Measurements from ENCODE around the gene PWWP2A. TPM values are rescaled to one million over a fixed set of nuclear protein-coding genes. Genes with fewer than 3 reads are reported as not detected.

The PWWP2A gene
- total RNA-seq, 1 experiment from 2014 or later, result 14.7 TPM

DNA sequence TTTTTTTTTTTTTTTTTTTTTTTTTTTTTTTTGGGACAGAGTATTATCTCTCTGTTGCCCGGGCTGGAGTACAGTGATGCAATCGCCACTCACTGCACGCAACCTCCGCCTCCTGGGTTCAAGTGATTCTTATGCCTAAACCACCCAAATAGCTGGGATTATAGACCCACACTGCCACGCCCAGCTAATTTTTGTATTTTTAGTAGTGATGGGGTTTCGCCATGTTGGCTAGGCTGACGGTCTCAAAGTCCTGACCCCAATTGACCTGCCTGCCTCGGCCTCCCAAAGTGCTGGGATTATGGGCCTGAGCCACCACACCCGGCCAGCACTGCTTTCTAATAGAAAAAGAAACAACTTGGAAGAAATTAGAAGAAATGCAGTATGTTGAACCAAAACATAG is 71.1 kb downstream of the PWWP2A start:
- no peak for ATAC-seq
- Histone ChIP-seq H3K4me2 (ENCODE audit: low read length) (no peak overlapping the region), H3K27ac (ENCODE audit: low read depth, low read length) (no peak overlapping the region), H2AFZ (ENCODE audit: low read depth, low read length, poor library complexity, severe bottlenecking) (no peak overlapping the region), H3K36me3 (ENCODE audit: control insufficient read depth in 1 of 2, insufficient read depth in 2 of 2, low read length in 2 of 2) (peaks cover 26 to 29% of the 10 kb centered on the region in 2 experiments; a peak in 2 of 4 replicates), H3K27me3 (ENCODE audit: insufficient read depth, low read length) (no peaks in the 10 kb centered on the region), H3K4me1 (ENCODE audit: control insufficient read depth in 1 of 2, insufficient read depth in 2 of 2, low read length in 2 of 2) (no peaks in the 10 kb centered on the region), H4K20me1 (ENCODE audit: insufficient read depth) (no peaks in the 10 kb centered on the region), H3K9me2 (ENCODE audit: insufficient read depth) (no peaks in the 10 kb centered on the region), H3K79me2 (ENCODE audit: insufficient read depth, low read length) (no peaks in the 10 kb centered on the region), H3K9ac (ENCODE audit: low read length) (no peak overlapping the region), H3K9me3 (ENCODE audit: control insufficient read depth in 1 of 2, insufficient read depth in 1 of 2, low read depth in 1 of 2, low read length in 2 of 2) (no peaks in the 10 kb centered on the region), H3K4me3 (replicated peaks in 1 of 2; ENCODE audit: low read depth in 1 of 2, low read length in 2 of 2) (no peak overlapping the region)
- BruUV-seq (replicated peaks), result no TSS peak
- intact Hi-C loops (cut with micrococcal nuclease), result no loop called here
- DNase-seq (ENCODE audit: low read depth, low spot score), result no peak
- TF ChIP-seq TCF7L2 (IDR thresholded peaks at IDR 0.05; ENCODE audit: borderline replicate concordance, extremely low read depth, insufficient read depth, insufficient read length) (no peak), SP1 (IDR thresholded peaks at IDR 0.05; ENCODE audit: low read depth) (no peak), SIN3A (IDR thresholded peaks at IDR 0.05; ENCODE audit: low read depth) (no peak), SRF (IDR thresholded peaks at IDR 0.05; ENCODE audit: low read depth) (no peak), CTCF (IDR thresholded peaks at IDR 0.05 in 2 of 3, conservative IDR thresholded peaks at IDR 0.05 in 1 of 3; ENCODE audit: borderline replicate concordance in 1 of 3, insufficient read depth in 1 of 3, low read depth in 2 of 3, low read length in 2 of 3) (no peak), EZH2 (IDR thresholded peaks at IDR 0.05) (no peak), CEBPB (IDR thresholded peaks at IDR 0.05; ENCODE audit: low read depth) (no peak), ATF3 (IDR thresholded peaks at IDR 0.05) (no peak), ELF1 (IDR thresholded peaks at IDR 0.05; ENCODE audit: borderline replicate concordance, low read depth) (no peak), RAD21 (IDR thresholded peaks at IDR 0.05; ENCODE audit: low read depth) (no peak), POLR2AphosphoS5 (IDR thresholded peaks at IDR 0.05; ENCODE audit: low read depth, low read length) (no peak), FOSL1 (IDR thresholded peaks at IDR 0.05; ENCODE audit: low read depth) (no peak)
- TF ChIP-seq, protein P1, sequence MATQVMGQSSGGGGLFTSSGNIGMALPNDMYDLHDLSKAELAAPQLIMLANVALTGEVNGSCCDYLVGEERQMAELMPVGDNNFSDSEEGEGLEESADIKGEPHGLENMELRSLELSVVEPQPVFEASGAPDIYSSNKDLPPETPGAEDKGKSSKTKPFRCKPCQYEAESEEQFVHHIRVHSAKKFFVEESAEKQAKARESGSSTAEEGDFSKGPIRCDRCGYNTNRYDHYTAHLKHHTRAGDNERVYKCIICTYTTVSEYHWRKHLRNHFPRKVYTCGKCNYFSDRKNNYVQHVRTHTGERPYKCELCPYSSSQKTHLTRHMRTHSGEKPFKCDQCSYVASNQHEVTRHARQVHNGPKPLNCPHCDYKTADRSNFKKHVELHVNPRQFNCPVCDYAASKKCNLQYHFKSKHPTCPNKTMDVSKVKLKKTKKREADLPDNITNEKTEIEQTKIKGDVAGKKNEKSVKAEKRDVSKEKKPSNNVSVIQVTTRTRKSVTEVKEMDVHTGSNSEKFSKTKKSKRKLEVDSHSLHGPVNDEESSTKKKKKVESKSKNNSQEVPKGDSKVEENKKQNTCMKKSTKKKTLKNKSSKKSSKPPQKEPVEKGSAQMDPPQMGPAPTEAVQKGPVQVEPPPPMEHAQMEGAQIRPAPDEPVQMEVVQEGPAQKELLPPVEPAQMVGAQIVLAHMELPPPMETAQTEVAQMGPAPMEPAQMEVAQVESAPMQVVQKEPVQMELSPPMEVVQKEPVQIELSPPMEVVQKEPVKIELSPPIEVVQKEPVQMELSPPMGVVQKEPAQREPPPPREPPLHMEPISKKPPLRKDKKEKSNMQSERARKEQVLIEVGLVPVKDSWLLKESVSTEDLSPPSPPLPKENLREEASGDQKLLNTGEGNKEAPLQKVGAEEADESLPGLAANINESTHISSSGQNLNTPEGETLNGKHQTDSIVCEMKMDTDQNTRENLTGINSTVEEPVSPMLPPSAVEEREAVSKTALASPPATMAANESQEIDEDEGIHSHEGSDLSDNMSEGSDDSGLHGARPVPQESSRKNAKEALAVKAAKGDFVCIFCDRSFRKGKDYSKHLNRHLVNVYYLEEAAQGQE (IDR thresholded peaks at IDR 0.05; ENCODE audit: low read depth), result no peak
- RAD21 ChIA-PET (ENCODE audit: low non-redundant PET in 1 of 2, low total read pairs in 2 of 2, uncharacterized antibody in 2 of 2, unreplicated experiment in 2 of 2), result no interaction called here
- CTCF ChIA-PET, result no interaction called here
- POLR2A ChIA-PET, result no interaction called here

All from HCT116 (cell line).